Subcutaneous abdominal adipose tissue (tissue), 5 donors: ENCODE data around the gene AATF.
A peak's percentile ranks its signal among the peaks of the same experiment; 100 is the strongest.

Source experiments
- H3K27ac ChIP-seq: one replicate; pipeline ENCODE4 v1.7.0; 2013; ENCODE audit warnings: low read depth, mild to moderate bottlenecking, inconsistent platforms, low read length, moderate library complexity
- H3K27me3 ChIP-seq, 5 donors: one replicate each; pipeline ENCODE4 v1.7.0; 2013; ENCODE audit warnings: low read length in 5 of 5, inconsistent platforms in 1 of 5; ENCODE audit not compliant: control insufficient read depth in 5 of 5, insufficient read depth in 4 of 5
- H3K36me3 ChIP-seq, 5 donors: one replicate each; pipeline ENCODE4 v1.7.0; 2013; ENCODE audit warnings: low read length in 5 of 5; ENCODE audit not compliant: control insufficient read depth in 5 of 5, insufficient read depth in 5 of 5
- H3K4me1 ChIP-seq, 5 donors: one replicate each; pipeline ENCODE4 v1.7.0; 2013; ENCODE audit warnings: low read length in 5 of 5, mild to moderate bottlenecking in 3 of 5, moderate library complexity in 1 of 5; ENCODE audit not compliant: control insufficient read depth in 5 of 5, insufficient read depth in 5 of 5
- H3K4me3 ChIP-seq, 5 donors: one replicate each; pipeline ENCODE4 v1.7.0; 2013; ENCODE audit warnings: low read length in 5 of 5, low read depth in 1 of 5
- H3K9ac ChIP-seq, 5 donors: one replicate each; pipeline ENCODE4 v1.7.0; 2013; ENCODE audit warnings: low read length in 5 of 5, mild to moderate bottlenecking in 4 of 5, moderate library complexity in 3 of 5
- H3K9me3 ChIP-seq, 5 donors: one replicate each; pipeline ENCODE4 v1.7.0; 2013; ENCODE audit warnings: low read length in 5 of 5; ENCODE audit not compliant: control insufficient read depth in 5 of 5
- donor health status: healthy.
- donor health status: healthy.
- donor health status: healthy.
- donor health status: healthy.
- donor health status: healthy.

The AATF gene

GRCh38 chr17:36935671-36936454 is 12.9 kb upstream of the AATF start:
- Histone ChIP-seq H3K27ac (no peak overlapping the region), H3K4me3 (peak overlapping the region in 1 of 5 donors; percentile 51), H3K36me3 (no peaks in the 10 kb centered on the region), H3K4me1 (peaks cover 5 to 84% (median 76%) of the 10 kb centered on the region in 5 donors), H3K9me3 (no peaks in the 10 kb centered on the region), H3K27me3 (peaks cover 88 to 97% (median 94%) of the 10 kb centered on the region in 5 donors), H3K9ac (no peak overlapping the region)

GRCh38 chr17:36936455-36937000 is 12.2 kb upstream of the AATF start:
- peaks cover 5 to 79% (median 73%) of the 10 kb centered on the region in 5 donors for H3K4me1 ChIP-seq

GRCh38 chr17:36937001-36937958 is 11.5 kb upstream of the AATF start, which contains the start of gene LHX1:
TSS of gene LHX1 (plus strand) at chr17:36937475. CDS start at chr17:36938198, 723 bp downstream.
- Histone ChIP-seq H3K27ac (no peak within 1 kb of the TSS), H3K9me3 (no peaks in the 10 kb centered on the region), H3K27me3 (peaks cover 89 to 97% (median 94%) of the 10 kb centered on the region in 5 donors), H3K4me3 (peak within 1 kb of the TSS in 4 of 5 donors; percentile 21 to 51 (median 26)), H3K36me3 (no peaks in the 10 kb centered on the region), H3K9ac (no peak within 1 kb of the TSS), H3K4me1 (peaks cover 5 to 77% (median 72%) of the 10 kb centered on the region in 5 donors)

More at GRCh38 chr17:36936455-36937000, 12.2 kb upstream of the AATF start:
- Histone ChIP-seq H3K27ac (no peak overlapping the region), H3K36me3 (no peaks in the 10 kb centered on the region), H3K27me3 (peaks cover 88 to 97% (median 94%) of the 10 kb centered on the region in 5 donors), H3K9ac (no peak overlapping the region), H3K4me3 (peak overlapping the region in 1 of 5 donors; percentile 51), H3K9me3 (no peaks in the 10 kb centered on the region)

GRCh38 chr17:36937959-36938565 is 10.7 kb upstream of the AATF start:
- peak overlapping the region in 1 of 5 donors; percentile 51 for H3K4me3 ChIP-seq
- H3K4me1 ChIP-seq: peaks cover 5 to 77% (median 73%) of the 10 kb centered on the region in 5 donors
- no peaks in the 10 kb centered on the region for H3K9me3 ChIP-seq

GRCh38 chr17:36938566-36939051 is 10.1 kb upstream of the AATF start:
- no peaks in the 10 kb centered on the region for H3K36me3 ChIP-seq
- peak overlapping the region in 1 of 5 donors; percentile 19 for H3K4me3 ChIP-seq
- H3K4me1 ChIP-seq: peaks cover 5 to 74% (median 68%) of the 10 kb centered on the region in 5 donors
- peaks cover 90 to 99% (median 96%) of the 10 kb centered on the region in 5 donors for H3K27me3 ChIP-seq
- no peak overlapping the region for H3K27ac ChIP-seq
- H3K9ac ChIP-seq: no peak overlapping the region
- no peaks in the 10 kb centered on the region for H3K9me3 ChIP-seq

More at GRCh38 chr17:36937959-36938565, 10.7 kb upstream of the AATF start:
- Histone ChIP-seq H3K9ac (no peak overlapping the region), H3K27ac (no peak overlapping the region), H3K27me3 (peaks cover 92 to 99% (median 96%) of the 10 kb centered on the region in 5 donors), H3K36me3 (no peaks in the 10 kb centered on the region)

- H3K4me3 ChIP-seq: no peak overlapping the region
- no peak overlapping the region for H3K27ac ChIP-seq
- peaks cover 89 to 97% (median 96%) of the 10 kb centered on the region in 5 donors for H3K27me3 ChIP-seq
- H3K36me3 ChIP-seq: no peaks in the 10 kb centered on the region
- no peak overlapping the region for H3K9ac ChIP-seq
- peaks cover 2 to 67% (median 62%) of the 10 kb centered on the region in 5 donors for H3K4me1 ChIP-seq
- no peaks in the 10 kb centered on the region for H3K9me3 ChIP-seq
Measured at GRCh38 chr17:36939052-36939801, 9.5 kb upstream of the AATF start.

- Histone ChIP-seq H3K36me3 (no peaks in the 10 kb centered on the region), H3K4me3 (no peak overlapping the region), H3K9ac (no peak overlapping the region), H3K9me3 (no peaks in the 10 kb centered on the region), H3K27me3 (peaks cover 88 to 97% (median 96%) of the 10 kb centered on the region in 5 donors), H3K4me1 (peaks cover 2 to 61% (median 55%) of the 10 kb centered on the region in 5 donors), H3K27ac (no peak overlapping the region)
Measured at GRCh38 chr17:36939802-36940312, 8.9 kb upstream of the AATF start.

GRCh38 chr17:36940313-36941264 is 8.2 kb upstream of the AATF start:
- Histone ChIP-seq H3K9ac (no peak overlapping the region), H3K27ac (no peak overlapping the region), H3K4me3 (no peak overlapping the region), H3K9me3 (no peaks in the 10 kb centered on the region), H3K36me3 (no peaks in the 10 kb centered on the region), H3K27me3 (peaks cover 85 to 97% (median 90%) of the 10 kb centered on the region in 5 donors), H3K4me1 (peaks cover 2 to 54% (median 48%) of the 10 kb centered on the region in 5 donors)
